Measurements from ENCODE around the gene POLR1H.

- TF ChIP-seq, protein P1, sequence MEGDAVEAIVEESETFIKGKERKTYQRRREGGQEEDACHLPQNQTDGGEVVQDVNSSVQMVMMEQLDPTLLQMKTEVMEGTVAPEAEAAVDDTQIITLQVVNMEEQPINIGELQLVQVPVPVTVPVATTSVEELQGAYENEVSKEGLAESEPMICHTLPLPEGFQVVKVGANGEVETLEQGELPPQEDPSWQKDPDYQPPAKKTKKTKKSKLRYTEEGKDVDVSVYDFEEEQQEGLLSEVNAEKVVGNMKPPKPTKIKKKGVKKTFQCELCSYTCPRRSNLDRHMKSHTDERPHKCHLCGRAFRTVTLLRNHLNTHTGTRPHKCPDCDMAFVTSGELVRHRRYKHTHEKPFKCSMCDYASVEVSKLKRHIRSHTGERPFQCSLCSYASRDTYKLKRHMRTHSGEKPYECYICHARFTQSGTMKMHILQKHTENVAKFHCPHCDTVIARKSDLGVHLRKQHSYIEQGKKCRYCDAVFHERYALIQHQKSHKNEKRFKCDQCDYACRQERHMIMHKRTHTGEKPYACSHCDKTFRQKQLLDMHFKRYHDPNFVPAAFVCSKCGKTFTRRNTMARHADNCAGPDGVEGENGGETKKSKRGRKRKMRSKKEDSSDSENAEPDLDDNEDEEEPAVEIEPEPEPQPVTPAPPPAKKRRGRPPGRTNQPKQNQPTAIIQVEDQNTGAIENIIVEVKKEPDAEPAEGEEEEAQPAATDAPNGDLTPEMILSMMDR (IDR thresholded peaks at IDR 0.05): no peak
- no peak for TF ChIP-seq POLR2A (IDR thresholded peaks at IDR 0.05)
- no peak for TF ChIP-seq EP300 (IDR thresholded peaks at IDR 0.05)
Observed at GRCh38 chr6:30091577-30092381, 30.7 kb downstream of the POLR1H start.
